Measurements from ENCODE around the gene HTRA1.

- TF ChIP-seq, protein P1, sequence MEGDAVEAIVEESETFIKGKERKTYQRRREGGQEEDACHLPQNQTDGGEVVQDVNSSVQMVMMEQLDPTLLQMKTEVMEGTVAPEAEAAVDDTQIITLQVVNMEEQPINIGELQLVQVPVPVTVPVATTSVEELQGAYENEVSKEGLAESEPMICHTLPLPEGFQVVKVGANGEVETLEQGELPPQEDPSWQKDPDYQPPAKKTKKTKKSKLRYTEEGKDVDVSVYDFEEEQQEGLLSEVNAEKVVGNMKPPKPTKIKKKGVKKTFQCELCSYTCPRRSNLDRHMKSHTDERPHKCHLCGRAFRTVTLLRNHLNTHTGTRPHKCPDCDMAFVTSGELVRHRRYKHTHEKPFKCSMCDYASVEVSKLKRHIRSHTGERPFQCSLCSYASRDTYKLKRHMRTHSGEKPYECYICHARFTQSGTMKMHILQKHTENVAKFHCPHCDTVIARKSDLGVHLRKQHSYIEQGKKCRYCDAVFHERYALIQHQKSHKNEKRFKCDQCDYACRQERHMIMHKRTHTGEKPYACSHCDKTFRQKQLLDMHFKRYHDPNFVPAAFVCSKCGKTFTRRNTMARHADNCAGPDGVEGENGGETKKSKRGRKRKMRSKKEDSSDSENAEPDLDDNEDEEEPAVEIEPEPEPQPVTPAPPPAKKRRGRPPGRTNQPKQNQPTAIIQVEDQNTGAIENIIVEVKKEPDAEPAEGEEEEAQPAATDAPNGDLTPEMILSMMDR (conservative IDR thresholded peaks at IDR 0.05 in 1 of 2, IDR thresholded peaks at IDR 0.05 in 1 of 2; ENCODE audit: low read depth in 1 of 2, low read length in 2 of 2) = no peak
- no peak for TF ChIP-seq EZH2 (IDR thresholded peaks at IDR 0.05; ENCODE audit: low read length, missing control alignments)
Observed at GRCh38 chr10:122519144-122519543, 57.8 kb downstream of the HTRA1 start.
